IMR-90 (cell line): Measurements from ENCODE around the gene CD320. TPM values are rescaled to one million over a fixed set of nuclear protein-coding genes. Genes with fewer than 3 reads are reported as not detected.

Experiments used
- polyA plus RNA-seq, 3 experiments: library from polyadenylated mRNA; depleted of rRNA; stranded (reverse); fragments of >200 nt; gene quantifications; 2 replicates each; pipeline ENCODE4 v1.2.3, GENCODE V29; 2012; ENCODE audit warnings: low replicate concordance in 1 of 3
- total RNA-seq: library from RNA; depleted of rRNA; stranded (reverse); fragments of >200 nt; gene quantifications from 2 replicates; pipeline ENCODE4 v1.2.3, GENCODE V29; 2012; rRNA removed

Gene CD320
- total and polyA plus RNA-seq, 2 of the 4 experiments (the other 2 are of a cell fraction), result 13.3 to 78.5 TPM

Other genes with a start within 250 kb of the CD320 start
- not detected in 2 replicates for gene FBN3, start 158.8 kb downstream of the CD320 start, total RNA-seq
- gene FBN3, start 158.8 kb downstream of the CD320 start, polyA plus RNA-seq (2012; rRNA removed), result not detected in 2 replicates
- 3.2 and 3.9 TPM in 2 replicates for gene CERS4, start 99.0 kb downstream of the CD320 start, total RNA-seq
- 5.5 and 5.7 TPM in 2 replicates for gene CERS4, start 99.0 kb downstream of the CD320 start, polyA plus RNA-seq (2012; rRNA removed)
- gene NDUFA7, start 13.0 kb upstream of the CD320 start, total RNA-seq, result 15.8 and 20.6 TPM in 2 replicates
- 50.7 and 67.9 TPM in 2 replicates for gene NDUFA7, start 13.0 kb upstream of the CD320 start, polyA plus RNA-seq (2012; rRNA removed)
- 104 and 143 TPM in 2 replicates for gene RPS28, start 13.1 kb upstream of the CD320 start, total RNA-seq
- 643 and 742 TPM in 2 replicates for gene RPS28, start 13.1 kb upstream of the CD320 start, polyA plus RNA-seq (2012; rRNA removed)
- gene KANK3, start 34.9 kb upstream of the CD320 start, total RNA-seq, result not detected in 2 replicates
- 0.04 and 0.07 TPM in 2 replicates for gene KANK3, start 34.9 kb upstream of the CD320 start, polyA plus RNA-seq (2012; rRNA removed)
- 1.4 and 1.9 TPM in 2 replicates for gene ANGPTL4, start 55.8 kb upstream of the CD320 start, total RNA-seq
- 19.1 and 21.5 TPM in 2 replicates for gene ANGPTL4, start 55.8 kb upstream of the CD320 start, polyA plus RNA-seq (2012; rRNA removed)
- 8.2 and 12.2 TPM in 2 replicates for gene RAB11B, start 82.0 kb upstream of the CD320 start, total RNA-seq
- 117 and 120 TPM in 2 replicates for gene RAB11B, start 82.0 kb upstream of the CD320 start, polyA plus RNA-seq (2012; rRNA removed)
- 48.6 and 58.8 TPM in 2 replicates for gene MARCHF2, start 104.9 kb upstream of the CD320 start, total RNA-seq
- 33.8 and 39.1 TPM in 2 replicates for gene MARCHF2, start 104.9 kb upstream of the CD320 start, polyA plus RNA-seq (2012; rRNA removed)
- gene HNRNPM, start 136.6 kb upstream of the CD320 start, total RNA-seq, result 75.6 and 90.5 TPM in 2 replicates
- gene HNRNPM, start 136.6 kb upstream of the CD320 start, polyA plus RNA-seq (2012; rRNA removed), result 197 and 249 TPM in 2 replicates
- gene PRAM1, start 194.3 kb upstream of the CD320 start, total RNA-seq, result not detected in 2 replicates
- 0.09 TPM in 2 replicates for gene PRAM1, start 194.3 kb upstream of the CD320 start, polyA plus RNA-seq (2012; rRNA removed)
- 1.1 and 3.2 TPM in 2 replicates for gene ZNF414, start 205.8 kb upstream of the CD320 start, total RNA-seq
- 14.2 and 20.8 TPM in 2 replicates for gene ZNF414, start 205.8 kb upstream of the CD320 start, polyA plus RNA-seq (2012; rRNA removed)